ENCODE measurements around the gene IPO8.
"Not testable (repeated sequence)": the region's sequence is repeated elsewhere in the genome, so short reads cannot be mapped to it uniquely, and the experiment has no call there.

Gene IPO8

GRCh38 chr12:30602678-30603077 lies 93.0 kb downstream of the IPO8 start:
- in situ Hi-C loops (cut with MboI; ENCODE audit: low pct_unique_long_range_greater_than_20kb, low sequenced_read_pairs, unreplicated experiment): no loop called here
- no peak for DNase-seq (ENCODE audit: low spot score)
- no peak for TF ChIP-seq CTCF (IDR thresholded peaks at IDR 0.05; ENCODE audit: extremely low read depth, insufficient read depth, missing control alignments)

GRCh38 chr12:30599608-30600007 lies 96.1 kb downstream of the IPO8 start:
- DNase-seq (ENCODE audit: low spot score): no peak
- TF ChIP-seq CTCF (IDR thresholded peaks at IDR 0.05; ENCODE audit: extremely low read depth, insufficient read depth, missing control alignments): no peak
- in situ Hi-C loops (cut with MboI; ENCODE audit: low pct_unique_long_range_greater_than_20kb, low sequenced_read_pairs, unreplicated experiment): no loop called here

GRCh38 chr12:30598889-30599288 lies 96.8 kb downstream of the IPO8 start:
- TF ChIP-seq CTCF (IDR thresholded peaks at IDR 0.05; ENCODE audit: extremely low read depth, insufficient read depth, missing control alignments): no peak
- in situ Hi-C loops (cut with MboI; ENCODE audit: low pct_unique_long_range_greater_than_20kb, low sequenced_read_pairs, unreplicated experiment): no loop called here
- DNase-seq (ENCODE audit: low spot score): no peak

- in situ Hi-C loops (cut with MboI; ENCODE audit: low pct_unique_long_range_greater_than_20kb, low sequenced_read_pairs, unreplicated experiment): no loop called here
- DNase-seq (ENCODE audit: low spot score): no peak
- TF ChIP-seq CTCF (IDR thresholded peaks at IDR 0.05; ENCODE audit: extremely low read depth, insufficient read depth, missing control alignments): no peak
These were observed 99.9 kb downstream of the IPO8 start for GRCh38 chr12:30595742-30596141.

GRCh38 chr12:30594509-30594908 lies 101.2 kb downstream of the IPO8 start:
- in situ Hi-C loops (cut with MboI; ENCODE audit: low pct_unique_long_range_greater_than_20kb, low sequenced_read_pairs, unreplicated experiment): no loop called here
- TF ChIP-seq CTCF (IDR thresholded peaks at IDR 0.05; ENCODE audit: extremely low read depth, insufficient read depth, missing control alignments): no peak
- no peak for DNase-seq (ENCODE audit: low spot score)

GRCh38 chr12:30588572-30588971 lies 107.1 kb downstream of the IPO8 start:
- in situ Hi-C loops (cut with MboI; ENCODE audit: low pct_unique_long_range_greater_than_20kb, low sequenced_read_pairs, unreplicated experiment); DNase-seq (ENCODE audit: low spot score): not testable (repeated sequence)

GRCh38 chr12:30587782-30588181 lies 107.9 kb downstream of the IPO8 start:
- TF ChIP-seq CTCF (IDR thresholded peaks at IDR 0.05; ENCODE audit: extremely low read depth, insufficient read depth, missing control alignments): no peak
- in situ Hi-C loops (cut with MboI; ENCODE audit: low pct_unique_long_range_greater_than_20kb, low sequenced_read_pairs, unreplicated experiment): no loop called here

More at GRCh38 chr12:30587782-30588181, 107.9 kb downstream of the IPO8 start:
- DNase-seq (ENCODE audit: low spot score): no peak

Measured in GM13977 (cell line).